ENCODE data around the gene CYBC1.

GRCh38 chr17:82439829-82440365, 10.7 kb downstream of the CYBC1 start:
- TF ChIP-seq CTCF (IDR thresholded peaks at IDR 0.05), result no peak
- no peak for TF ChIP-seq EZH2 (IDR thresholded peaks at IDR 0.05; ENCODE audit: borderline replicate concordance, insufficient read depth, low read depth, low read length, poor library complexity, severe bottlenecking)

Measured in B cell (primary cell).